Natural killer cell treated with Interleukin-12 subunit alpha and Interleukin-12 subunit beta and Interleukin-15 and Interleukin-18, amount 100 ng/mL, for 72 hours (primary cell): ENCODE measurements around the gene MAP1B. TPM values are rescaled to one million over a fixed set of nuclear protein-coding genes. Genes with fewer than 3 reads are reported as not detected.
"Not testable (repeated sequence)": the region's sequence is repeated elsewhere in the genome, so short reads cannot be mapped to it uniquely, and the experiment has no call there.

ENCODE experiments used
- ATAC-seq, 2 donors: fragments of 150-1000 bp; cut with Tn5 transposase in 1 of 2; sonication (Bioruptor Pico), chemical (Tn5 transposase) in 1 of 2; 2 replicates each; pipeline ENCODE4 v1.10.0; 2021
- DNase-seq: peaks from one replicate; pipeline ENCODE4 v3.0.0; 2022; ENCODE audit warnings: low spot score
- H3K27ac Mint-ChIP-seq, 2 donors: 1 replicate in 1 of 2; 2 replicates in 1 of 2; pipeline ENCODE4 v1.8.0; 2022; ENCODE audit warnings: mixed read lengths in 2 of 2, mild to moderate bottlenecking in 1 of 2, moderate library complexity in 1 of 2
- H3K27me3 Mint-ChIP-seq, 2 donors: 1 replicate in 1 of 2; 2 replicates in 1 of 2; pipeline ENCODE4 v1.8.0; 2022; ENCODE audit warnings: mixed read lengths in 2 of 2
- H3K36me3 Mint-ChIP-seq: one replicate; pipeline ENCODE4 v1.8.0; 2022; ENCODE audit warnings: mixed read lengths
- H3K4me1 Mint-ChIP-seq, 2 donors: 1 replicate in 1 of 2; 2 replicates in 1 of 2; pipeline ENCODE4 v1.8.0; 2022; ENCODE audit warnings: low read depth in 2 of 2, mixed read lengths in 2 of 2, mild to moderate bottlenecking in 1 of 2
- H3K4me3 Mint-ChIP-seq: one replicate; pipeline ENCODE4 v1.8.0; 2022; ENCODE audit warnings: mixed read lengths
- H3K9me3 Mint-ChIP-seq: 2 replicates; pipeline ENCODE4 v1.8.0; 2022; ENCODE audit warnings: mixed read lengths
- total RNA-seq, 2 donors: library from RNA; stranded (reverse); gene quantifications; one replicate each; pipeline ENCODE4 v1.2.3, GENCODE V29; 2022

The MAP1B gene
- total RNA-seq, 2 donors from 2014 or later: 0.06 to 0.14 TPM

GRCh38 chr5:72079288-72079687 lies 28.0 kb upstream of the MAP1B start:
- no peak for DNase-seq

DNA sequence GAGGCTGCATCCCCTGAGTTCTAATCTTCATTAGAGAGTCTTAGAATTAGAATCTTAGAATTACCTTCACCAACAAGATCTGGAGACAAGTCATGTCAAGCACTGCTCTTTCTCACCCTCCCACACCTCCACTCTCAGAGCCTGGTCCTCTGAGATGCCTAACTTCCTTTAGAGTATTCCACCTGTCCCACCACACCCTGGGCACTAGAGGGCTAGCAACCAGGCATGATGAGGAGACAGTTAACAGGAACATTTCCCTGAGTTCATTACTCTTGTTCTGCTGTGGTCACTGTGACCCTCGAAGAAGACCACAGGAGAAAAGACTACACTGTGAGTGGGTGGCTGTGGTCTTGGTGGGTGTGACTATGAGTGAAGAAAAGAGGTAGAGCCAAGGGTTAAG lies 25.2 kb upstream of the MAP1B start:
- H3K4me3 Mint-ChIP-seq: no peak overlapping the region
- ATAC-seq (no peak), DNase-seq (no peak)
- H3K9me3 Mint-ChIP-seq: no peaks in the 10 kb centered on the region
- H3K27ac Mint-ChIP-seq: no peak overlapping the region
- H3K27me3 Mint-ChIP-seq: peaks cover 33 to 50% of the 10 kb centered on the region in 2 donors
- H3K36me3 Mint-ChIP-seq: no peaks in the 10 kb centered on the region
- H3K4me1 Mint-ChIP-seq: no peaks in the 10 kb centered on the region

More at GRCh38 chr5:72079288-72079687, 28.0 kb upstream of the MAP1B start:
- peaks cover 28 to 42% of the 10 kb centered on the region in 2 donors for H3K27me3 Mint-ChIP-seq
- no peaks in the 10 kb centered on the region for H3K4me1 Mint-ChIP-seq
- no peak overlapping the region for H3K4me3 Mint-ChIP-seq
- no peaks in the 10 kb centered on the region for H3K9me3 Mint-ChIP-seq
- no peak overlapping the region for H3K27ac Mint-ChIP-seq
- no peak for ATAC-seq
- no peaks in the 10 kb centered on the region for H3K36me3 Mint-ChIP-seq

DNA sequence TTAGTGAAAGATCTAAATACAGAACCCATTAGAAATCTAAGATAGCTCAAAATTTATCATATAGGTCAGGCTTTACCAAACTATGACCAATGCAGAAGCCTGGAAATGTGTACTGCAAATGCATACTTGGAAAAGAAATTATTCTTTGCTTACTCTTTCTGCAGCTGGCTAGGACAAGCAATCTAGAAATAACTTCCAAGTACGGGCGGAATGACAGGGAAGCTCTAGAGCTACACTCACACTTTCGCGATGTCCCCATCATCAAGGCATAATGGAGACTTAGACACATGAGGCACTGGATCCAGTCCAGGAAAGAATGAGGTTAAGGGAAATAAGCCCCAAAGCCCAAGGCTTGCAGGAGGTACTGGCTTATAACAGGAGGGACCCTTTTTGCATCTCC lies 22.4 kb upstream of the MAP1B start:
- Mint-ChIP-seq H3K4me3 (no peak overlapping the region), H3K27ac (no peak overlapping the region), H3K9me3 (no peaks in the 10 kb centered on the region), H3K36me3 (no peaks in the 10 kb centered on the region), H3K27me3 (peaks cover 35 to 38% of the 10 kb centered on the region in 2 donors), H3K4me1 (no peaks in the 10 kb centered on the region)
- no peak for ATAC-seq
- DNase-seq: no peak

DNA sequence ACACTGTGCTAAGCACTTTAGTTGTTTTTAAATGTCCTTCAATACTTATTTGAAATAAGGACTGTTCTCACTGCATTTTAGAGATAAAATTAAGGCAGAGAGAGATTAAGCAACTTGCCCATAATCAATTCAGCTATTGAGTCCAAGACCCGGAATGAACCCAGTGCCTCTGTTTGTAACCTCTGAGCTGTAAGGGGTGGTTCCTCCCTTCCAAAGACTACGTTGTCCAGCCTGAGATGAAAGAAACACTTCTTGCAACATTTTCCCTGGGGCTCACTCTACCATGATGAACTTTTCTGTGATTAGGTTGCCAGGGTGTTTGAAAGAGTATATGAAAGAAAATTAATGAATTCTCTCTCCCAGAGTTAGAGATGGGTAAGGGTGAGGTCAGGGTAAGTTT lies 22.0 kb upstream of the MAP1B start:
- H3K27me3 Mint-ChIP-seq: peaks cover 35 to 40% of the 10 kb centered on the region in 2 donors
- ATAC-seq: no peak
- H3K4me1 Mint-ChIP-seq: no peaks in the 10 kb centered on the region

DNA sequence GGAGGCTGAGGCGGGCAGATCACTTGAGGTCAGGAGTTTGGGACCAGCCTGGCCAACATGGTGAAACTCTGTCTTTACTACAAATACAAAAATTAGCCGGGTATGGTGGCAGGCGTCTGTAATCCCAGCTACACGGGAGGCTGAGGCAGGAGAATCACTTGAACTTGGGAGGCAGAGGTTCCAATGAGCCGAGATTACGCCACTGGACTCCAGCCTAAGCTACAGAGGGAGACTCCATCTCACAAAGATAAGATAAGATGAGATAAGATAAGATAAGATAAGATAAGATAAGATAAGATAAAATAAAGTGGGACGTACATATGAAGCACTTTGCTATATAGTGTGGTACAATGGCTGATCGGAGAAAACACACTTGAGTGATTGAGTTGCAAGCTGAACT lies 17.6 kb upstream of the MAP1B start:
- H3K36me3 Mint-ChIP-seq, H3K4me3 Mint-ChIP-seq, H3K27ac Mint-ChIP-seq, ATAC-seq, DNase-seq, H3K9me3 Mint-ChIP-seq, H3K4me1 Mint-ChIP-seq: not testable (repeated sequence)
- H3K27me3 Mint-ChIP-seq: peaks cover 20 to 39% of the 10 kb centered on the region in 2 donors

More for the DNA sequence above, 22.0 kb upstream of the MAP1B start:
- no peak overlapping the region for H3K4me3 Mint-ChIP-seq
- H3K36me3 Mint-ChIP-seq: no peaks in the 10 kb centered on the region
- no peak for DNase-seq
- H3K9me3 Mint-ChIP-seq: no peaks in the 10 kb centered on the region
- no peak overlapping the region for H3K27ac Mint-ChIP-seq

GRCh38 chr5:72092074-72092473 lies 15.2 kb upstream of the MAP1B start:
- no peaks in the 10 kb centered on the region for H3K9me3 Mint-ChIP-seq
- H3K36me3 Mint-ChIP-seq: no peaks in the 10 kb centered on the region
- H3K27ac Mint-ChIP-seq: no peak overlapping the region
- DNase-seq (no peak), ATAC-seq (no peak)
- H3K4me3 Mint-ChIP-seq: no peak overlapping the region
- H3K27me3 Mint-ChIP-seq: peaks cover 26 to 44% of the 10 kb centered on the region in 2 donors
- H3K4me1 Mint-ChIP-seq: no peaks in the 10 kb centered on the region

DNA sequence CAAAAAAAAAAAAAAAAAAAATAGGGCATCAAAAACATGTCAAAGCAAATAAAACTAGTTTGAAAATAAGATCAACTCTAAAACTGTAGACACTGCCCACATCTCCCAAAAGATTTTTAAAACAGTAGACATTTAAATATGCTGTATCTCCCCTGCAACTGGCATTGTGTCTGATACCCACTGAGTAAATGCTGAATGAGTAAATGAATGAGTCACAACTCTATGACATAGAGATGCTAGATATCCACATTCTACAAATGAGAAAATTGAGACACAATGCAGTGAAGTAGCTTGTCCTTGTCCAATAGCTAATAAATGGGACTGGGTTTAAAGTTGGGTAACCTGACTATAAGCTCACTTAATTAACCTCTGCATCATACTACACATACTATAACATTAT lies 14.1 kb upstream of the MAP1B start:
- Mint-ChIP-seq H3K4me3 (no peak overlapping the region), H3K27ac (no peak overlapping the region), H3K9me3 (no peaks in the 10 kb centered on the region), H3K27me3 (peaks cover 27 to 53% of the 10 kb centered on the region in 2 donors), H3K4me1 (no peaks in the 10 kb centered on the region), H3K36me3 (no peaks in the 10 kb centered on the region)
- no peak for DNase-seq
- ATAC-seq: no peak

GRCh38 chr5:72093824-72094223 lies 13.5 kb upstream of the MAP1B start:
- no peaks in the 10 kb centered on the region for H3K9me3 Mint-ChIP-seq
- no peaks in the 10 kb centered on the region for H3K36me3 Mint-ChIP-seq
- no peak overlapping the region for H3K4me3 Mint-ChIP-seq
- no peak for ATAC-seq
- peaks cover 26 to 58% of the 10 kb centered on the region in 2 donors for H3K27me3 Mint-ChIP-seq
- H3K27ac Mint-ChIP-seq: no peak overlapping the region
- no peaks in the 10 kb centered on the region for H3K4me1 Mint-ChIP-seq
- no peak for DNase-seq

DNA sequence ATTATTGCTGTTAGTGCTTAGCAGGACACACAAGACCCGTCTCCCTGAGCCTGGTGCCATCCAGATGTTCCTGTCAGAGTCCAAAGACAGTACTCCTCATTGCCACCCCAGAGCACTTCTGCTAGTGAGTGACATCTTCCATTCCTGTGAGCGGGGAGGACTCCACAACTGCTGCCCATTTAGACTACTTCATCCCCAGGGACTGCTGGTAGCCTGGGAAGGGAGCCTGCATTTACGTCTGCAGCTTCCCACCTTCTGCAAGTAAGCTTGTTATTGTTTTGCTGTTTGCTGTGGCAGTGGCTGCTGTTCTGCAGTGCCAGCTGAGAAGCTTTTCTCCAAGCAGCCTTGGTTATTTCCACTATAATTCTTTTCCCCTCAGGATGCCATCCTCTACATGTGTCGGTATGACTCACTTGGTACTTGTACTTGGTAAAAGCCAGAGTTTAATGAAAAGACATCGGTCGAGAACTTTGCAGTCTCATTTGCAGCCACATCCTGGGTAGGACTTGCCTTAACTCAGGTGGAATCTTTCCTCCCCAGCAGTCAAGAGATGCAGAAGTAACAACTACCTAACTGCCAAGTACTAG lies 10.6 kb upstream of the MAP1B start:
- ATAC-seq: no peak
- no peaks in the 10 kb centered on the region for H3K9me3 Mint-ChIP-seq
- no peak overlapping the region for H3K4me3 Mint-ChIP-seq
- no peak overlapping the region for H3K27ac Mint-ChIP-seq
- H3K27me3 Mint-ChIP-seq: peaks cover 39 to 62% of the 10 kb centered on the region in 2 donors
- no peaks in the 10 kb centered on the region for H3K36me3 Mint-ChIP-seq
- no peak for DNase-seq
- H3K4me1 Mint-ChIP-seq: no peaks in the 10 kb centered on the region

DNA sequence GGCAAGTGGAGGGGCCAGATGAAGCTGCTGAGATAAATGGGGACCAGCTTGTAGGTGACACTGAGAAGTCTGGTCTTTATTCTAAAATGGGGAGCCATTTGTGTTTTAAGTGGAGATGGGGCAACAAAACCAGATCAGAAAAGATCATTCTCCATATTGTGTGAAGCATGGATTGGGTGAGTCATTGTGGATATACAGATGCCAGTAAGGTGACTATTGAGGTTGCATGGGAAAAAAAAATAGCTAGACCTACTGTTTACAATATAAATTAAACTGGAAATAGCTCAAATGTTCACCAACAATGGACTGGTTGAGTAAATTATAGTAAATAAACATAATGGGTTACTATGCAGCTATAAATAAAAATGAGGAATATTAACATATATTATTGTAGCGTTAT lies 5.4 kb upstream of the MAP1B start:
- peaks cover 45 to 70% of the 10 kb centered on the region in 2 donors for H3K27me3 Mint-ChIP-seq
- ATAC-seq (no peak), DNase-seq (no peak)
- H3K27ac Mint-ChIP-seq: no peak overlapping the region
- no peak overlapping the region for H3K4me3 Mint-ChIP-seq
- H3K9me3 Mint-ChIP-seq: no peaks in the 10 kb centered on the region
- H3K36me3 Mint-ChIP-seq: no peaks in the 10 kb centered on the region
- peaks cover 0 to 3% of the 10 kb centered on the region in 2 donors for H3K4me1 Mint-ChIP-seq

- Mint-ChIP-seq H3K4me3 (peak overlapping the region; percentile 22), H3K4me1 (peaks cover 0 to 5% of the 10 kb centered on the region in 2 donors), H3K9me3 (no peaks in the 10 kb centered on the region), H3K27me3 (peaks cover 42 to 59% of the 10 kb centered on the region in 2 donors), H3K36me3 (no peaks in the 10 kb centered on the region), H3K27ac (no peak overlapping the region)
- ATAC-seq: peak; percentile 31 to 41
- no peak for DNase-seq
Measured at GRCh38 chr5:72106817-72107130, 501 bp upstream of the MAP1B start.

GRCh38 chr5:72107901-72108201 lies 576 bp downstream of the MAP1B start:
- ATAC-seq: no peak
- Mint-ChIP-seq H3K4me3 (no peak overlapping the region), H3K27me3 (peaks cover 47 to 60% of the 10 kb centered on the region in 2 donors), H3K36me3 (no peaks in the 10 kb centered on the region), H3K27ac (no peak overlapping the region), H3K4me1 (peaks cover 0 to 5% of the 10 kb centered on the region in 2 donors), H3K9me3 (no peaks in the 10 kb centered on the region)
- no peak for DNase-seq

GRCh38 chr5:72108202-72109061 lies 1.2 kb downstream of the MAP1B start:
- Mint-ChIP-seq H3K4me3 (no peak overlapping the region), H3K4me1 (peaks cover 0 to 5% of the 10 kb centered on the region in 2 donors), H3K9me3 (no peaks in the 10 kb centered on the region), H3K27me3 (peaks cover 48 to 62% of the 10 kb centered on the region in 2 donors), H3K27ac (no peak overlapping the region), H3K36me3 (no peaks in the 10 kb centered on the region)
- ATAC-seq (no peak), DNase-seq (no peak)

GRCh38 chr5:72109062-72109411 lies 1.8 kb downstream of the MAP1B start:
- peaks cover 0 to 5% of the 10 kb centered on the region in 2 donors for H3K4me1 Mint-ChIP-seq
- H3K36me3 Mint-ChIP-seq: no peaks in the 10 kb centered on the region
- H3K27ac Mint-ChIP-seq: no peak overlapping the region
- DNase-seq: no peak
- no peaks in the 10 kb centered on the region for H3K9me3 Mint-ChIP-seq
- no peak for ATAC-seq
- H3K4me3 Mint-ChIP-seq: no peak overlapping the region
- H3K27me3 Mint-ChIP-seq: peaks cover 52 to 66% of the 10 kb centered on the region in 2 donors
